Tongue (tissue), 2 donors: ENCODE measurements around the gene SUMO3. TPM values are rescaled to one million over a fixed set of nuclear protein-coding genes. Genes with fewer than 3 reads are reported as not detected.

ENCODE experiments used
- DNase-seq: peaks from one replicate; pipeline ENCODE4 v3.0.0-alpha.2; 2015
- total RNA-seq: library from RNA; depleted of rRNA; stranded (reverse); fragments of >200 nt; gene quantifications from one replicate; pipeline ENCODE4 v1.2.3, GENCODE V29; 2014

SUMO3 gene
- total RNA-seq, 1 donor from 2014 or later, result 52.4 TPM

DNA sequence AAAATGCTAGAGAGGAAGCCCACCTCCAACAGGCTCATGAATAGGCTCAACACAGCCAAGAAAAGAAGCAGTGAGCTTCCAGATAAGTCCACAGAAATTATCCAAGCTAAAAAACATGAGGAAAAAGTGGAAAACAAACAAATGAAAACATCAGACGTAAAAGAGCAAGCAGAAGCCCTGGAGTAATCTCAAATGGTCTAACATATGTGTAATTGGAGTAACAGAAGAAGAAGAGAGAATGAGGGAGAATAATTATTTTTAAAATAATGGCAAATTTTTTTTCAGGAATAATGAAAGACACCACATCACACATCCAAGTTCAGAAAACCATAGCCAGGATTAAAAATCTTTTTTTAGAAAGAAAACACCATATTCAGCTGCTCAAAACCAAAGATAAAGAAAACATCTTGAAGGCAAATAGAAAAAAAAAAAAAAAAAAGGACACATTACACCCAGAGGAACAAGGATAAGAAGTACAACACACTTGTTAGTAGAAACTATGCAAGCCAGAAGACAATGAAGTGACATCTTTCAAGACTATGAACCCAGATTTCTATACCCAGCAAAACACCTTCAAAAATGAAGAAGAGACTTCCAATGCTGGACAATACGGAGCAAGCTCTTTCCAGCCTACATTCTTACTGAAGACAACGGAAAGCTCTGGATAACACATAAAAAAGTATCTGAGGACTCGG is 10.6 kb upstream of the SUMO3 start:
- DNase-seq, result no peak

DNA sequence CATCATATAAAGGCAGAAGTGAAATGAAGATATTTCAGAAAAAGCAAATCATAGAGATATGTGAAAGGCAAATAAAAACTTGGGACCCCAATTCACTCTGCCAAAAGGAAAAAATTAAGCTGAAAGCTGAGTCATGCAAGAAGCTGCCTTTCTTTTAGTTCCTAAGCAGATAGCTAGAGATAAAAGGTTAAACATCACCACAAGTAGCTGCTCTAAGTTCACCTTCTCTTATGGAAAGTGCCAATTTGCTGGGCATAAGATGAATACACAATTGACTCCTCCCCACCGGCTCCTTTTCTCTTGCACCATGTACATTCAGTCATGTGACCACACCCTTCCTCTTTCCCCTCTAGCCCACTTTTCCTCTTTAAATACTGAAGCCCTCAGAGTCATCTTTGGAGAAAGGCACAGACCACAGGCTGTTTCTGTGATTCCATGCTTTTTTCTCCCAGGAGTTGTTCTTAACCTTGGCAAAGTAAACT is 5.4 kb upstream of the SUMO3 start:
- no peak for DNase-seq

GRCh38 chr21:44822484-44823178 is 4.8 kb upstream of the SUMO3 start:
- DNase-seq, result no peak

GRCh38 chr21:44820851-44821250 is 3.0 kb upstream of the SUMO3 start:
- DNase-seq, result no peak

DNA sequence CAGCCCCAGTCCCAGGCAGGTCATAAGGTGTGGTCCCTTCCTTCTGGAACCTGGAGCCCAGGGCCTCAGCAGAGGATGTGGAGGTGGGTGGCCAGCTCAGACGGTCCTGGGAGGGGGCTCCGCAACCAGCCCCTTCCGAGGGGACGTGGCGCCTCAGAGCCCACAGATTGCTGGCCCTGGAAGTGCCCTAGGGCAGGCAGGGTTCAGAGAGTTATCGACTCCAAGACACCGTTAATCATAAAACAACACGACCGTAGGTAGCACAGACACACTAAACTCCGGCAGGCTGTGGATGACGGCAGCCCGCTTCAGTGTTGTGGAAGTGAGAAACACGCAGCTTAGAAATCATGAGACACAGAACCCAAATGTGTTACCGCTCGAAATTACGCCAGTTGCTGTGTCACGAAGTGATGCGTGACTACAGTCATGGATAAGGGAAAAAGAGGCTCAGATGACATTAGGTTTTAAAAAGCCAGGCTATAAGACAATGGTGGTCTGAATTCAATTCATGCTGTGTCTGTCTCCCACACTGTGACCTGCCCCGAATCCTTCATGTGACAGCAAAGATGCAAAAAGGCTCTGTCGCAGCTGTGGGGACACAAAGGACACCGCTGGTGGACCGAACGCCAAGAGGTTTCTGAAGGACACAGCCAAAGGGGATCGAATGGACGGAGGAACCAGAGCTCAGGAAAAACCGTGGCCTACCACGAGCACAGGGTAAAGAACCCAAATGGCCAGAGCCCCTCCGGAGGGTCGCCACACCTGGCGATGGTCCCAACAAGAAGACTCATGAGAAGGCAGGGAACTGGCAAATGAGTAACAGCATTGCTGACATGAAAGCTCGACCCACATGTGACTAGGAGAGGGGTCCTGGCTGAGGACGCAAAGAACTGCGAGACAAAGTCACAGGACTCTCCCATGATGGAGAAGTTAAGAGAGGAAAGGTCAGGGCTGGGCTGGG is 1.7 kb upstream of the SUMO3 start:
- DNase-seq, result no peak

DNA sequence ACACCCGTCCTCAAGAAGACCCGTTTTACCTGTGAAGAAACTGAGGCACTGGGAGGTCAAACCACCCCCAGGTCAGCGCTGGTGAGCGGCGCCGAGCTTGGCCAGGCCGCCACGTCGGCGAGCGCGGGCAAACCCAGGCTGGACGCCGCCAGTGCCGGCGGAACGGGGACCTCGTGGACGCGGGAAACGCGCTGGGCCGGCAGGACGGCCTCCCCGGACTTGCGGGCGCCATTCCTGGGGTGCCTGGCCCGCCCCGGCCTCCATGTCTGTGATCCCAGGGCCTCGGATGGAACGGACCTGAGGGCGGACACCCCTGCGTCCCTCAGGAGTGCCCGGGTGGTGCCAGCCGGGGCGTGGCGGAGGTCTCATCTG is 764 bp upstream of the SUMO3 start:
- no peak for DNase-seq

GRCh38 chr21:44817506-44817880 is 369 bp downstream of the SUMO3 start:
- DNase-seq, result peak; percentile 95

DNA sequence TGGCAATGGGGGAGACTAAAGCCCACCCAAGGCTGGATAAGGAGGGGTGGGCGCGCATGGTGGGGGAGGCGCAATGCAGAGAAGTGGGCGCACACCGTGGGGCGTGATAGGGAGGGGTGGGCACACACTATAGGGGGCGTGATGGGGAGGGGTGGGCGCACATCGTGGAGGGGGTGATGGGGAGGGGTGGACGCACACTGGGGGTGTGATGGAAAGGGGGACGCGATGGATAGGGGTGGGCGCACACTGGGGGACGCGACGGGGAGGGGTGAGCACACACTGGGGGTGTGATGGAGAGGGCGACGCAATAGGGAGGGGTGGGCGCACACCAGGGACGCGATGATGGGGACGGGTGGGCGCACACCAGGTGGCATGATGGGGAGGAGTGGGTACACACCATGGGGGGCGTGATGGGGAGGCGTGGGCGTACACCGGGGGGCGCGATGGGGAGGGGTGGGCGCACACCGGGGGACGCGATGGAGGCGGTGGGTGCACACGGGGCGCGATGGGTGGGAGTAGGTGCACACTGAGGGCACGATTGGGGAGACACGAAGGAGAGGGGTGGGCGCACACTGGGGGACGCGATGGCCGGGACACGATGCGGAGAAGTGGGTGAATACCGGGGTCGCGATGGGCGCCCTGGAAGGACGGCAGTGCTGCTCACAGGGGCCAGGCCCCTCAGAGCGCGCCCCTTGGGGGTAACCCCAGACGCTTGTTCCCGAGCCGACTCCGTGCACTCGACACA is 929 bp downstream of the SUMO3 start:
- DNase-seq, result no peak

- DNase-seq, result no peak
These were observed 1.8 kb downstream of the SUMO3 start for GRCh38 chr21:44815852-44816628.

DNA sequence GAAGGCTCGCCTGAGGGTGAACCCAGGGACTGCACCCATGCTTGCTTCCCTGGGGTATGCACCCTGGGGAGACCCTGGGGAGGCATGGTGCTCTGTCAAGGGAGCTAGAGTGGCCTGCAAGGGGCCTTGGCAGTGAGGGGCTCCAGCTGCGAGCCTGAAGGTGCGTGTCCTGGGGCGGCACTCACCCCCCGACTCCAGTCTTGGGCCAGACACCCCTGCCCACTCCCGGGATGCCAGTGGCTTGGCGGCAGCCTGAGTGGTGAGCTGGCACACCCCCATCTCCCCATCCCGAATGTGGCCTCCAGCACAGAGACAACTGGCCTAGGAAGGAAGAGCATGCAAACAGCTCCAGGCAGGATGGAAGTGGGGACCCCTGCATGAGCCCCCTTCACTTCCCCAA is 2.6 kb downstream of the SUMO3 start:
- no peak for DNase-seq

DNA sequence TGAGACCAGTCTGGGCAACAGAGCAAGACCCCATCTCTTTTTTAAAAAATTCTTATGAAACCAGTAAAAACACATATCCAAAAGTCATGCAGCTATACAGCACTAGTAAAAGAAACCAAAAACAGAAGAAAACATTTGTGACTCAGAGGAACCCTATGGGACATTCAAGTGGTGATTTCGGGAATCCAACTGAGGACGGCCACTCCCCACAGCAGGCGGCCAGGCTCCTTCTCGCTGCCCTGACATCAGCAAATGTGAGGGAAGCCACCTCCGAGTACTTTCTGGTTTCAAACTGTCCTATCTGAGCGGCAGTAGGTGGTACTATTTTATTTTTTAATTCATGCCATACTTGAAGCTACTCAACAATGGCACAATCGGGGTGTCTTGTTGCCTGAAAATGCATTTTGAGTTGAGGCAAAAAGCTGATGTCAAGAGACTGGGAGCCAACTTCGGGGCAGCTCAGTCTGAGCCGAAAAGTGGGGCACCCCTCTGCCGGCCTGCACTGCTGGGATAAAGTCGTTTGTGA is 3.3 kb downstream of the SUMO3 start:
- DNase-seq, result no peak

GRCh38 chr21:44813727-44814126 is 4.1 kb downstream of the SUMO3 start:
- DNase-seq, result no peak

DNA sequence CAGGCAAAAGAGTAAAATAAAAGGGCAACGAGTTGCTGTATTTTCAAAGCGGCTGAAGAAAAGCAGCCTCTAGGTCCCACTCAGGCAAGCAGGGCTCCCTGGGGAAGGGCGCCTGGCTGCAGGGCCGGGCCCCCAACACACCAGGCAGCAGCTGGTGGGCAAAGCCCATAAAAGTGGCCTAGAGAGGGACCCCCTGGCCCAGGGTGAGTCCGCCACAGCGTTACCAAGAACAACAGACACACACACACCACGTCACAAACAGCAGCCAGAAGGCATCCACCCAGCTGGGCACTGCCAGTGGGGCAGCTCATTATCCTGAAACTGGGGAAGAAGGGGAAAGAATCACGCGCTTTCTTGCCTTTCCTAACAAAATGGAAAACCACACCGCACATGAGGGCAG is 4.7 kb downstream of the SUMO3 start:
- no peak for DNase-seq

GRCh38 chr21:44812640-44813039 is 5.2 kb downstream of the SUMO3 start:
- DNase-seq, result no peak

GRCh38 chr21:44810779-44811178 is 7.1 kb downstream of the SUMO3 start:
- no peak for DNase-seq

DNA sequence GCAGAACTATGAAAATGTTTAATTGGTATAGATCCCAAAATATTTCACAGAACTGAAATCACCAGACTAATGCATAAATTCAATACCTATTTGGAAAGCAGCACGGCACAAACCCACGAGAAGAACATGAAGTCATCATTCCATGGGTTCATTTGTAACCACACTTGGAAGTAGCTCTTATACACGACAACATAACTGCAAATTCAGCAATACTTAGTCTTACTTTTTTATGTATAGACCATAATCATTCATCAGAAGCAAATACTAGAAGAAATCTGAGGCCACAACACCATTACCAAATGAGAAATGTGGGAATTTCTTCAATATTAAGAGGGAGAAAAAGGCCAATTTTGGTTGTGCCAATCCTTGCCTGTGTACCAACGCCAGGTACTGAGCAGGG is 12.0 kb downstream of the SUMO3 start:
- DNase-seq, result no peak

DNA sequence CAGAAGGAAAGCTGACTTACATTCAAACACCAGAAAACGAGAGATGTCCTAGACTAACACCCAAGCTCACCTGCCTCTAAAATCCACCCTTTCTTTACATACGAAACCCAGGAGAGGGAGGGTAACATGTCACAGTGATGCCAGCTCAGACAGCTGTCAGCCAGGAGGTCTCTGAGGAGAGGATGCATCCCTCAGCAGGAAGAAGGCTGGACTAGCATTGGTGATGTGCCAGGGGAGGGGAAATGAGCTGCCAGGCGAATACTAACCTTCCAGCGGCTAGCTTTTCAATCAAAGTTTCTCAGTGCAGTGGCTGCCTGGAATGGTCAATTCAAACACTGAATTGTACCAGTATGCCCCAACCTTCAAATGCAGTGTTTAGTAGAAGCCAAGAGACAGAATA is 12.6 kb downstream of the SUMO3 start:
- DNase-seq, result no peak

GRCh38 chr21:44804762-44805161 is 13.1 kb downstream of the SUMO3 start:
- no peak for DNase-seq

GRCh38 chr21:44803651-44804050 is 14.2 kb downstream of the SUMO3 start:
- DNase-seq, result no peak

DNA sequence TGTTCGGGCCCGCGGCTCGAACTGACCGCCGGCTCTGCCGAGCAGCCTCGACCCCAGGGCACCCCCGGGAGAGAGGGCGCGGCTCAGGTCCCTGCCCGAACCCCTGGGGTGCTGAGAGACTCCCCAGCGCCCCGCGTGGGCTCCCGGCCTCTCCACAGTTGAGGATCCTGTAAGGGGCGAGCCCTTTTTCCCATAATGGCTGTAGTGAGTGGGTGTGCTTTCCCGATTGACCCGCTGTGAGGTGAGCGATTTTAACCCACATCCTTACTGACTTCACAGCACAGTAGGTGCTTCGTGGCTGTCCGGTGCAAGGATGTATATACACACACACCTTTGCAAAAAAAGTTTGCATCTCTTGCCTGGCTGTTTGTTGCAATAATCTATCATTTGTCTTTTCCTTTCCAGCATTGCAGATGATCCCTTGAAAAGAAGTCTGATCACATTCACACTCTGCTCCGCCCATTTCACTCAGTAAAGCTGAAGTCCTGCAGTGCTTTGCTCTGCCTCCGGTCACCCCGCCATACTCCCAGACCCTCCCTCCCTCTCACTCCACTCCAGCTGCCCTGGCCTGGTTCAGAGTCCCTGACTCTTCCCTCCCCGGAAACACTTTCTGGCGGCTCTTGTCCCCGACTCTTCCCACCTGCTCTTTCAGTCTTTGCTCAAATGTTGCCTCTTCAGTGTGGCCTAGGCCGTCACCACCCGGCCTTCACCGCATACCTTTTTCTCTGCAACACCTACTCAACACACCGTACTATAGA is 15.3 kb downstream of the SUMO3 start:
- no peak for DNase-seq
